C4-2B (cell line): Measurements from ENCODE around the gene QKI.

ENCODE experiments used
- ZFX ChIP-seq: fragments of 450-650 bp; IDR thresholded peaks from 2 replicates; pipeline ENCODE4 v1.6.1; 2017
- TF ChIP-seq, protein P1 (sequence below): fragments of 450-650 bp; conservative IDR thresholded peaks from 2 replicates; pipeline ENCODE4 v1.5.1; 2017; ENCODE audit warnings: mild to moderate bottlenecking

DNA sequence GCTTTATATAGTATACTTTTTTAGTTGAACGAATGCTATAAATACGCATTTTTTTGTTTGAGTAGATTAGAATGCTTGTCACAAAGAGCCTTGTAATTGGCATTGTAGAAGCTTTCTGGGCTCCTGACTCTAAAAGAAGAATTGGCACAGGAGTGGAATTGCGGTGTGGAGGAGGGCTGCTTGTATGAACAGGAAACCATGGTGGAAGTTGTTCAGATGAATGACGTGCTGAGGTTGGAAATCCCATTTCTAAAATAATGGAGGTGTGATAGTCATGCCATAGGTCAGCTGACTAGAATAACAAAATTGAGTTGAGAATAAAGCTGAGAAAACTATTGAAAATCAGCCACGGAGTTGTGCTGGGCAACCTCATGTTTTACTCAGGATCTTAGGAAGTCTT lies 174.9 kb downstream of the QKI start:
- TF ChIP-seq, protein P1, sequence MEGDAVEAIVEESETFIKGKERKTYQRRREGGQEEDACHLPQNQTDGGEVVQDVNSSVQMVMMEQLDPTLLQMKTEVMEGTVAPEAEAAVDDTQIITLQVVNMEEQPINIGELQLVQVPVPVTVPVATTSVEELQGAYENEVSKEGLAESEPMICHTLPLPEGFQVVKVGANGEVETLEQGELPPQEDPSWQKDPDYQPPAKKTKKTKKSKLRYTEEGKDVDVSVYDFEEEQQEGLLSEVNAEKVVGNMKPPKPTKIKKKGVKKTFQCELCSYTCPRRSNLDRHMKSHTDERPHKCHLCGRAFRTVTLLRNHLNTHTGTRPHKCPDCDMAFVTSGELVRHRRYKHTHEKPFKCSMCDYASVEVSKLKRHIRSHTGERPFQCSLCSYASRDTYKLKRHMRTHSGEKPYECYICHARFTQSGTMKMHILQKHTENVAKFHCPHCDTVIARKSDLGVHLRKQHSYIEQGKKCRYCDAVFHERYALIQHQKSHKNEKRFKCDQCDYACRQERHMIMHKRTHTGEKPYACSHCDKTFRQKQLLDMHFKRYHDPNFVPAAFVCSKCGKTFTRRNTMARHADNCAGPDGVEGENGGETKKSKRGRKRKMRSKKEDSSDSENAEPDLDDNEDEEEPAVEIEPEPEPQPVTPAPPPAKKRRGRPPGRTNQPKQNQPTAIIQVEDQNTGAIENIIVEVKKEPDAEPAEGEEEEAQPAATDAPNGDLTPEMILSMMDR, result no peak
- TF ChIP-seq ZFX, result no peak
